Stimulated activated CD4-positive, alpha-beta T cell treated with anti-CD3 and anti-CD28 coated beads, Interleukin-4, amount 100 ng/mL, for 24 hours (primary cell): ENCODE data around the gene PNPLA7.
"Not testable (repeated sequence)": the region's sequence is repeated elsewhere in the genome, so short reads cannot be mapped to it uniquely, and the experiment has no call there.

ENCODE experiments used
- DNase-seq: peaks from one replicate; pipeline ENCODE4 v3.0.0-alpha.2; 2020

PNPLA7 gene

GRCh38 chr9:137459152-137459600, 91.0 kb downstream of the PNPLA7 start, which contains the start of gene NSMF:
Gene NSMF (minus strand): TSS chr9:137459334. CDS start chr9:137459102, 232 bp downstream.
- peak; percentile 93 for DNase-seq

- DNase-seq = no peak
Measured at GRCh38 chr9:137458194-137459151, 91.7 kb downstream of the PNPLA7 start.

GRCh38 chr9:137457406-137458193, 92.6 kb downstream of the PNPLA7 start:
- DNase-seq = no peak

- DNase-seq = no peak
Measured at GRCh38 chr9:137456864-137457405, 93.3 kb downstream of the PNPLA7 start.

GRCh38 chr9:137456061-137456863, 93.9 kb downstream of the PNPLA7 start:
- no peak for DNase-seq

- DNase-seq = no peak
Measured at GRCh38 chr9:137455359-137455991, 94.7 kb downstream of the PNPLA7 start.

GRCh38 chr9:137454597-137455358, 95.4 kb downstream of the PNPLA7 start:
- no peak for DNase-seq

GRCh38 chr9:137454145-137454596, 96.0 kb downstream of the PNPLA7 start:
- peak; percentile 34 for DNase-seq

- peak; percentile 58 for DNase-seq
Measured at GRCh38 chr9:137453643-137454081, 96.5 kb downstream of the PNPLA7 start.

- no peak for DNase-seq
Measured at GRCh38 chr9:137452761-137453642, 97.2 kb downstream of the PNPLA7 start.

GRCh38 chr9:137452006-137452760, 98.0 kb downstream of the PNPLA7 start:
- DNase-seq = no peak

- not testable (repeated sequence) for DNase-seq
Measured at GRCh38 chr9:137451264-137452005, 98.8 kb downstream of the PNPLA7 start.

- not testable (repeated sequence) for DNase-seq
Measured at GRCh38 chr9:137450539-137451222, 99.5 kb downstream of the PNPLA7 start.

GRCh38 chr9:137449931-137450538, 100.2 kb downstream of the PNPLA7 start:
- no peak for DNase-seq

- no peak for DNase-seq
Measured at GRCh38 chr9:137449081-137449844, 100.9 kb downstream of the PNPLA7 start.

GRCh38 chr9:137448602-137448962, 101.6 kb downstream of the PNPLA7 start:
- DNase-seq = no peak
